MV-4-11 (cell line): Measurements from ENCODE around the gene PIAS3.

ENCODE experiments used
- DNase-seq: peaks from one replicate; lab custom pipeline; 2025; lab: John Stamatoyannopoulos, UW

PIAS3 gene

DNA sequence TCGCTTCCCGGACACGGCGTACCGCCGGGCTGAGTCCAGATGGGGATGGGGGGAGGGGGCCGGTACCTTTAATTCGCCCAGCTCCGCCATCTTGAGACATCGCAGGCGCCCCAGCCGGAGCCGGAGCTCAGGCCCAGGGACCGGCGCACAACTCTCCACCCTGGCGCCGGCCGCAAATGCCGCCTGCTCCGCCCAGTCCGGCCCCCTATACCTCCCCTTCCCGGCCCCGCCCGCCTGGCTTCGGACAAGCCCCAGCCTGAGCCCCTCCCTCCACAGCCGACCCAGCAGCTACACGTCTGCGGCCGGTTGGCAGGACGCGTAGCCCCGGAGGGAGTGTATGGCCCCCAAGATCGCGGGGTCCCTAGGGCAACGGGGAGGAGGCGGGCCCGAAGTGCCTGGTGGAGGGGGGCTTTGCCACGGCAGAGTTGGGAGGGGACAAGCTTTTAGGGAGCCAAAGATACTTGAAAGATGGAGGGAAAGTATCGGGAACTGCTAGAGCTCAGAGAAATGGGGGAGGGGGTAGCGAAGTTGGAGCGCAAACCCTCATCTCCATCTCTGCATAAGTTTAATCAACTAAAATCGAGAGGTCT lies at the start of gene PIAS3:
Gene PIAS3 (minus strand): TSS at position 181 of the 590 bp plus-strand sequence. CDS start 91 bp downstream, at position 90.
- DNase-seq: peak; percentile 81

- no peak for DNase-seq
These were observed 49.8 kb upstream of the PIAS3 start for GRCh38 chr1:145908653-145909052.

- DNase-seq: no peak
These were observed 48.3 kb upstream of the PIAS3 start for GRCh38 chr1:145906954-145907753.

DNA sequence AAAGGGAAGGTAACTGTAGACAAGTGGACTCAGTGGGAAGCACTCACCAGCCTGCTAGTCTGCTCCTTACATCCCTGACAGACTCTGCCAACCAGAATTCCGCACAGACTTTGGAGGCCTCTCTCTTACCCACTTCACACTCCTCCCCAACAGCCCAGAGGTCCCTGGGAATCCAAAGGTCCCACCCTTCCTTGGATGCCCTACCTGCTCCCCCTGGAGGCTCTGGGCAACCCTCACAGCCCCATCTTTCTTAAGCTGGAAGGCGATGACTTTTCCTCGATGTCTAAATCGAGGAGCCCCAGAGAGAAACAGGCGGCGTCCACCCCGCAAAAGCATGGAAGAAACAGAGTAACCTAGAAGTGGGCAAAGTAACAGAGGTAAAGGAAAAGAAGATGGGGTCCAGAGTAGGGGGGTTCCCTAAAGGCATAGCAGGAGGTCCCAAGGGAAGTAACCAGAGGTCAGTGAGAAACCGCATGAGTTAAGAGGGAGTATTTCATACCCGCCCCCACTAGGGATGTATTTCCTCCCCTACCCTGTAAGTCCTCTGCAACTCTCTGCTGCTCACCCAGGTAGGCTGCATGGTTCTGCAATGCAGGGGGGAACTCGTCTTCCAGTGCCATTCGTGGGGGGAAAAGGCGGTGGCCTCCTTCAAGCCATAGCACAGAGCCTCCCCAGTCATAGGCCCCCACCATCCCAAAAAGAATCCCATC lies 42.6 kb upstream of the PIAS3 start:
- no peak for DNase-seq

DNA sequence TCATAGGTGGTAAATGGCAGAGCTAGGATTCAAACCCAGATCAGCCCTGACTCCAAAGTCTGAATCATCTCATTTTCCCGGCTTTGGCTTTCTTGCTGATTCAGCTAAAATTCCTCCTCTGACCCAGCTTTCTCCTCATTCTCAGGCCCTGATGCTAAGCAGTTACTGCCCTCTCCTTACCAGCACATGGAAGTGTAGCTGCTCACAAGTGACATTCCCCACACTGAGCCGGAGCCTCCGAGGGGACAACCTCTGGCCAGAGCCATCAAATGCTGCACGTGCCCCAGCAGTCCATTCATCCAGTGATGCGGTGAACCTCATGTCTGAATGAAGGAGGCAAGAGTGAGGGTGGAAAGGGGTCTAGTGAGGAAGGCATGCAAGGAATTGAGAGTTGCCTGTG lies 39.9 kb upstream of the PIAS3 start:
- no peak for DNase-seq

- DNase-seq: no peak
These were observed 39.1 kb upstream of the PIAS3 start for GRCh38 chr1:145897969-145898368.

GRCh38 chr1:145895471-145895870 lies 36.6 kb upstream of the PIAS3 start:
- DNase-seq: no peak

- DNase-seq: no peak
These were observed 34.6 kb upstream of the PIAS3 start for GRCh38 chr1:145893306-145894055.

- no peak for DNase-seq
These were observed 33.7 kb upstream of the PIAS3 start for GRCh38 chr1:145892486-145893087.

DNA sequence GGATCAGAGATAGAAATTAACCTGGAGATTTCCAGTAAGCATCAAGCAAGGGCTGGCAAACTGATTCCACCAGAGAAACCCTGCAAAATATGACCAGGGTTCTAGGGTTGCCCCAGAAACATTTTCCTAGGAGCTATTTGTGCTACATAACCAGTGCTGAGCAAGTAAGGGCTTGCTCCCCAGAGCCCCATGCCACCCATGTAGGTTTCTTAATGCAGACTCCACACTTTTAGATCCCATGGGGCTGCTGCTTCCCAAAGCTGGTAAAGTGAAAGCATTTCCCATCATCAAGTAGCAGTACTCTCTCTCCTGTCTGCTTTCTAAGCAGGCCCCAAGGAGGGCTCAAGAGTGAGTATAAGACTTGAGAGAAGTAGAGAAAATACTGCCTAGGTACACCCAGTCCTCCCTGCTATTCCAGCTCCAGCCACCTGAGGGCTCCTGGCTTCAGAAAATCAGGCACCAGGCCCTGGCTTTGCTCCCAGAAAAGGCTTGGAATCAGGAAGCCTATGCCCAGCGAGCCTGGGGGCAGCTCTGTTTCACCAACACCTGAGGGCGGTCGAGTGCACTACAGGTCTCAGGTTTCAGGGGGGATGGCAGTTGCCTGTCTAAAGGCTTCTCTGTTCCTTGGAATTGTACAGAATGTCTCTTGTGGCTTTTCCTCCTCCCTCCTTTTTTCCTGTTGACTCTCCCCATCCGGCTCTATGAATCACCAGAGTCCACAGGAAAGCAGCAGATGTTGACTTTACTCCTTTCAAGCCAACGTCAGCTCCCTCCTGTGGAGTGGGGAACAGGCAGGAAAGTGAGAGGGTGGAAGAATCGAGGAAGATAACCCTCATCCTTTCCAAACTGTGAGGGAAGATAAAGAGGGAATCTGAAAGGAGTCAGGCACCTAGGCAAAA lies 33.0 kb upstream of the PIAS3 start:
- peak; percentile 55 for DNase-seq

- DNase-seq: no peak
These were observed 32.3 kb upstream of the PIAS3 start for GRCh38 chr1:145891143-145891542.

- no peak for DNase-seq
These were observed 30.8 kb upstream of the PIAS3 start for GRCh38 chr1:145889722-145890121.

DNA sequence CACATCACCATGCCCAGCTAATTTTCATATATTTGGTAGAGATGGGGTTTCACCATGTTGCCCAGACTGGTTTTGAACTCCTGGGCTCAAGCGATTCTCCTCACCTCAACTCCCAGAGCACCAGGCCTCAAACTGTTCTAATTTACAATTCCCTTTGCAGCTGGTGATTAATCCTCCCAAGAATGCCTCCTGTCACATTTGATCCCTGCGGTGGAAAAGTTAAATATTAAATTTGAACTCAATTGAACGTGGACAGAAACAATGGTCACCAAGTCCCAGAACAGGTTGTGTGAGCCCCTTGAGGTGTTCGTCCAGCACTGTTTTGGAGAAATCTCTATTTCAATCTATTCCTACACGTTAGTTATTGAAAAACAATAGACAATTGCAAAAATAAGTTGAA lies 28.8 kb upstream of the PIAS3 start:
- DNase-seq: no peak

DNA sequence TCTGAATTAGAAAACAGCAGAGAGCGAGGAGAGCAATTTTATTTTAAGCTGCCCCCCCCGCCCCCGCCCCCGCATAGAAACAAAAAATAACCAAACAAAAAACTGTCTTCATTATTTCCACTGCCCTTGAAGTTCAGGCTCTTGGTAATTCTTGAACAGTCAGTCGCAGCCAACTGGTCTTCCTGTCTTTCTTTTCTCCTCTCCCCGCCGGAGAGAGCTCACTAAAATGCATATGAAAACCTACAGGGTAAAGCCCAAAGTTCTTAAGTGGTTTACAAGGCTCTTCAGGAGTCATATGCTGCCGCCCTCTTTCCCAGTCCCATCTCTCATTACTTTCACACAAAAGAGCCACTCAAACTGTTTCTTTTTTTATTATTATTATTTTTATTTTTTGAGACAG lies 27.9 kb upstream of the PIAS3 start:
- DNase-seq: no peak

- DNase-seq: no peak
These were observed 27.5 kb upstream of the PIAS3 start for GRCh38 chr1:145886390-145886789.

DNA sequence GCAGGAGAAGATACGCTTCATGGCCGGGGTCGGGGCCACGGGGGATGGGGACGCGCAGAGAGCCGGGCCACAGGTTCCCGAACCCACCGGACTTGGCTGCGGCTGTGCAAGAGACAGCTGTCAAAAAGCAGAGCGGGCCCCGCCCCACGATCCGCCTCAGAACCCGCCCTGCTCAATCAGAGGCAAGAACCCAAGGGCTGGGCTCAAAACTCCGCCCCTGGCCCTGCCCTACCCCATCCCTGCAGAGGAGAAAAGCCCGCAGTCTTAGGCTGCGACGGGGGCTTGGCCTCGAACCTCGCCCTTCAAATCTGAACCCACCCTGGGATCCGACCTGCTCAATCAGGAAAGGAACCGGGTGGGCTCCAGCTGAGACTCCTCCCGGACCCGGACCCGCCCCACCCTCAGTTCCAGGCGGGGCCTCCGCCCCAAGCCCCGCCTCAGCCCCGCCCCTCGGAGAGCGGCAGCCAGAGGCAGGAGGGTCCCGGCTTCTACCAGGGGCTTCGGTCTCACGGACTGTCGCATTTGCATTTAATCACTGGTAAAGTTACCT lies 26.9 kb upstream of the PIAS3 start, which contains the start of gene ANKRD35:
Gene ANKRD35 (minus strand): TSS at position 129 of the 550 bp plus-strand sequence. CDS start 108 bp downstream, at position 21.
- DNase-seq: peak; percentile 69

DNA sequence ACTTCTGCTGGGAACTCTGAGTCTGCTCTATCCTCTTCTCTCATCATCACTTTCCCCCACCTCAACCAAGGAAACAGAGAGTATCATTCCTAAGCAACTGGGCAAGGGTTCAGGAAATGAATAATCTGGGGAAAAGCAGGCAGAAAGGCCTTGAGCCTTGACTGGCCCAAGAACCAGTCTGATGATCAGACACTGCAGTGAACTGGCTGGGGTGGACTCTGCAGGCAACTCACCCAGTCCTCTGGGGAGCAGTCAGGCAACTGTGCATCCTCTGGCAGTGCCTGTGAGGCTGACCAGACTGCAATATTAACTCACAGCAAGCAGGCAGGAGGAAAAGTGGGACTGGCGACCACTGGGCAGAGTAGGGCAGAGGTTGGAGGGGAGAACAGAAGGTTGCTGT lies 25.8 kb upstream of the PIAS3 start:
- DNase-seq: no peak

GRCh38 chr1:145879775-145880174 lies 20.9 kb upstream of the PIAS3 start:
- peak; percentile 73 for DNase-seq

DNA sequence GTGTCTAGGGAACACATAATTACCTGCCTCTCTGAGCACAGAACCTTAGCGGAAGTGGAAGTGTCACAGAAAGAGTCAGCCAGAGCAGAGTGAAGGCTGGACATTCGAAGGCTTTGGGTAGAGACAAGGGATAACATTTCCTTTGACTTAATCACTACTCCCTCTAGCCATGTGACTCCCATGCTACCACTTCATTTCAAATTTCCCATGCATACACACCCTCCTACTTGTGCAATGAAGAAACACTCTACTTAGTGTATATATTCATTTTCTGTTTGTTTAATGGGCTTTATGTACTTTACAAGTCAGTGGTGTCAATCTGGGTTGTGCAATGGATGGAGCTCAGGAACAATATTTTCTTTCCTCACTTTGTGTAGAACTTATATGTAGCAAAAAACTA lies 19.8 kb upstream of the PIAS3 start:
- no peak for DNase-seq

- DNase-seq: no peak
These were observed 19.1 kb upstream of the PIAS3 start for GRCh38 chr1:145877923-145878486.
